Fibroblast of skin of back (primary cell): ENCODE measurements around the gene GRAMD2B.

Experiments
- DNase-seq: peaks from one replicate; pipeline ENCODE4 v3.0.0-alpha.2; 2013

Gene GRAMD2B

GRCh38 chr5:126482591-126482990 is 59.4 kb downstream of the GRAMD2B start:
- DNase-seq = no peak

- DNase-seq = no peak
Measured at GRCh38 chr5:126483156-126483555, 59.9 kb downstream of the GRAMD2B start.

GRCh38 chr5:126484253-126484652 is 61.0 kb downstream of the GRAMD2B start:
- no peak for DNase-seq

- DNase-seq = no peak
Measured at GRCh38 chr5:126486332-126486731, 63.1 kb downstream of the GRAMD2B start.

GRCh38 chr5:126487596-126487995 is 64.4 kb downstream of the GRAMD2B start:
- no peak for DNase-seq

- no peak for DNase-seq
Measured at GRCh38 chr5:126488443-126489065, 65.3 kb downstream of the GRAMD2B start.

GRCh38 chr5:126490167-126490940 is 67.1 kb downstream of the GRAMD2B start:
- peak; percentile 80 for DNase-seq

- DNase-seq = no peak
Measured at GRCh38 chr5:126492939-126493338, 69.7 kb downstream of the GRAMD2B start.

- DNase-seq = no peak
Measured at GRCh38 chr5:126494393-126494792, 71.2 kb downstream of the GRAMD2B start.

- no peak for DNase-seq
Measured at GRCh38 chr5:126497506-126497905, 74.3 kb downstream of the GRAMD2B start.

GRCh38 chr5:126499278-126499677 is 76.1 kb downstream of the GRAMD2B start:
- no peak for DNase-seq

- DNase-seq = no peak
Measured at GRCh38 chr5:126499853-126500342, 76.7 kb downstream of the GRAMD2B start.

- no peak for DNase-seq
Measured at GRCh38 chr5:126501448-126501847, 78.2 kb downstream of the GRAMD2B start.

- DNase-seq = peak; percentile 76
Measured at GRCh38 chr5:126503602-126504104, 80.4 kb downstream of the GRAMD2B start.

GRCh38 chr5:126506079-126506478 is 82.9 kb downstream of the GRAMD2B start:
- no peak for DNase-seq

GRCh38 chr5:126508251-126508961 is 85.2 kb downstream of the GRAMD2B start:
- DNase-seq = no peak

- peak; percentile 62 for DNase-seq
Measured at GRCh38 chr5:126508962-126509279, 85.7 kb downstream of the GRAMD2B start.

- no peak for DNase-seq
Measured at GRCh38 chr5:126509339-126509738, 86.1 kb downstream of the GRAMD2B start.

- DNase-seq = no peak
Measured at GRCh38 chr5:126511961-126512360, 88.8 kb downstream of the GRAMD2B start.

- no peak for DNase-seq
Measured at GRCh38 chr5:126512451-126512850, 89.2 kb downstream of the GRAMD2B start.

- no peak for DNase-seq
Measured at GRCh38 chr5:126513302-126513701, 90.1 kb downstream of the GRAMD2B start.

- no peak for DNase-seq
Measured at GRCh38 chr5:126513703-126514102, 90.5 kb downstream of the GRAMD2B start.

GRCh38 chr5:126514131-126514557 is 90.9 kb downstream of the GRAMD2B start:
- DNase-seq = peak; percentile 55
